ENCODE data around the gene DNAJC21.

DNAJC21 gene

GRCh38 chr5:34982823-34983222, 53.5 kb downstream of the DNAJC21 start:
- no peak for DNase-seq

DNA sequence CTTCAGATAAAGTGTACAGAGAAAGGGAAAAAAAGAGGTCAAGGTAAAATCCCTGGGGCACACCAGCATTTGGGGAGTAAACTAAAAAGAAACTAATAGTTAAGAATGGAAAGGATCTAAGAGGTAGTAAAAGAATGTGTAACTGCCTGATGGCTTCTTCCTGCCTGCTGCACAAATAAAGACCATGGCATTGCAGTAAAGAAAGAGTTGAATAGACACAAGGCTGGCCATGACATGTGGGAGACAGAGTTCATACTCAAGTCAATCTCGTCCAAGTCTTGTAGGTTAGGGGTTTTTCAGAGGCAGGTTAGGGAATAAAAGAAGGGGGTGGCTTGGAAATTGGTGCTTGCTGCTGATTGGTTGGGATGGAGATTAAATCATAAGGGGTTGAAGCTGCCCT, 57.6 kb downstream of the DNAJC21 start:
- no peak for DNase-seq

DNA sequence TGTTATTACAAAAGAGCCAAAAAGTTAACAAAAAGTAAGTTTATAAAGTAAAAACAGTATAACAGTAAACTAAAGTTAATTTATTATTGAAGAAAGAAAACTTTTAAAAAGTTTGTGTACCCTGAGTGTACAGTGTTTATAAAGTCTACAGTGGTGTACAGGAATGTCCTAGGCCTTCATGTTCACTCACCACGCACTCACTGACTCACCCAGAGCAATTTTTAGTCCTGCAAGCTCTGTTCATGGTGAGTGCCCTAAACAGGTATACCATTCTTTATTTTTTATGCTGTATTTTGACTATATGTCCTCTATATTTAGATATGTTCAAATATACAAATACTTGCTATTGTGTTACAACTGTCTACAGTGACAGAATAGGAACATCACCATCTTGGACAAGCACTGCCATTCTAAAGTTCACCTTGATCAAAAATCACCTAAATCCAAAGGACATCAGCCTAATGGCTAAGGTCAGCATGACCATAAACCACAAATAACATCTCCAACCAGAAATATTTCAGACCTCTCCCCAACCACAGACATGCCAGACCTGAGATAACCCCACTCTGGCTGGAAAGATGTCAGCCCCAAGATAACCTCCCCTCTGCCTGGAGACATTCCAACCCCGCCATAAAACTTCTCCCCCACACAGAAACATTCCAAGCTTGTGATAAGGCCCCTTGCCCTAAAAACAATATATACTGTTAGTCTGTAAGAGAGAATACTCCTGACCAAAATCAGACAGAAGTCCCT, 62.3 kb downstream of the DNAJC21 start:
- DNase-seq: no peak

DNA sequence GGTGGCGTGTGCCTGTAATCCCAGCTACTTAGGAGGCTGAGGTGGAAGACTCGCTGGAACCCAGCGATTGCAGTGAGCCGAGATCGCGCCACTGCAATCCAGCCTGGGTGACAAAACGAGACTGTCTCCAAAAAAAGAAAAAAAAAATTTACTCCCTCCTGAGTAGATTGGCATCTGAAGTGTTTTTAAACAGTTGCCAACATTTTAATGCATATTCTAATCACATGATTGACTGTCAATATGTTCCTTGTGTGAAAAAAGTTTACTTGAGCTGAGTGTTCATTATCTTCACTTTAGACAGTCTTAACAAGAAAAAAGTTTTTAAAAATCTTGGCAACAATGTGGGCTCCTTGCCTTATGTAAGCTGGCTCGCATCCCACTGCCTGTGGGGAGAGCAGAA, 64.6 kb downstream of the DNAJC21 start:
- no peak for DNase-seq

DNA sequence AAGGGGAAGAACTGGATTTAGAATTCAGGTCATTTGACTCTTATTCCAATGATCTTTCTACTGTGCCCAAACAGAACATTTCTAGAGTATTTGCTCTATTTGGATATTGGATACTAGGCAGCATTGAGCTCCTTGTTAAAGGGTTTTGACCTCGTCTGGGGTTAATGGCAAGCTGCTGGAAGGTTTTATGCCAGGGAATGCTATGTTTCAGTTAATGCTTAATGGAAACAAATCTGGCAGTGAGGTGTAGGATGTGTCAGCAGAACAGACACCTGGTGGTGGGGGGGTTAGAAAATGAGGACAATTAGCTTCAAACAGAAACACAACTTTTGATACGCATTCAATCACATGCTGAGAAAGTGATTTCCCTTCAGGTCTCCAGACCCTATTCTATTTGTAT, 66.9 kb downstream of the DNAJC21 start:
- no peak for DNase-seq

DNA sequence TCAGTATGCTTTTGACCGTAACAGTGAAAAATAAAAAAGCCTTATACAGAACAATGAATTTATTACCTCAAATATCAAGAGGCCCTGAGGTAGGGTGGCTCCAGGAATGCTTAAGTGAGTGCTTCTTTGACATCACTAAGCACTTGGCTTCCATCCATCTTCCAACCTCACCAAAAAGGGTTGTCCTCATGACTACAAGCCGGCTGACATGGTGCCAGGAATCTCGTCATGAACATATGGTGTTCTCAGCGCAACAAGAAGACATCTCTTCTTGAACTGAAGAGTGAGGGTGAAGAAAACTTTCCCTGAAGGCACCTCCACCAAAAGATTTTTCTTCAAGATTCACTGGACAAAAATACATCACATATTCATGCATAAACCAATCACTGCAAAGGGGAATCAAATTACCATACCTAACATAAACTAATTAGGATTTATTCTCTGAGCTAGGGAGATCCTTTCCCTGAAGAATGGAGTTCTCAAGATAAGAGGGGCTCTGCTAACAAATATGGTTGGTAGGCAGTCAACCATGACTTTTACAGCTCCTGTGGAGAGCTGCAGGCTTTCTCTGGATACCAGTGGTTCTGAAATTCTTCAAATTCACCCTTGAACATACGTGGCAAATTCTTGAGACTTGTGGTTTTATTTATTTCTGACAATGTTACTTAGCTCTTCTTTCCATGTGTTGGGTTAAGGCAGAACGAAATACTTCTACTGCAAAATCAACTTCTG, 68.9 kb downstream of the DNAJC21 start:
- DNase-seq: peak; percentile 37

GRCh38 chr5:35001842-35002241, 72.5 kb downstream of the DNAJC21 start:
- no peak for DNase-seq

DNA sequence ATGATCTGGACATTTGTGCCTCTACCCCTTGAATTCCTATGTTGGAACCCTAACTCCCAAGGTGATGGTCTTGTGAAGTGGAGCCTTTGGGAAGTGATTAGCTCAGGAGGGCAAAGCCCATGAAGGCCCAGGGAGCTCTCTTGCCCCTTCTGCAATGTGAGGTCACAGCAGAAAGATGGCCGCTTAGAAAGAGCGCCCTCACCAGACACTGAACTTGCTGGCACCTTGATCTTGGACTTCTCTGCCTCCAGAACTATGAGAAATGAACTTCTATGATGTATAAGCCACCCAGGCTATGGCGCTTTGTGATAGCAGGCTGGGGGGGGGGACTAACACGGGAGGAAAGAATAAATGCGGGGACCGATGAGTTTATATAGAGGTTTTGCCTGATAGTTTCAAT, 73.1 kb downstream of the DNAJC21 start:
- no peak for DNase-seq

GRCh38 chr5:35003018-35003957, 73.9 kb downstream of the DNAJC21 start:
- DNase-seq: peak; percentile 36

- DNase-seq: no peak
Observed at GRCh38 chr5:35004200-35004599, 74.8 kb downstream of the DNAJC21 start.

- DNase-seq: no peak
Observed at GRCh38 chr5:35004771-35005170, 75.4 kb downstream of the DNAJC21 start.

All from HCEC 1CT (cell line).